ENCODE results near the gene SCAMP2. TPM values are rescaled to one million over a fixed set of nuclear protein-coding genes. Genes with fewer than 3 reads are reported as not detected.

Gene SCAMP2
- total and polyA plus RNA-seq, 2 experiments from 2014 or later = 34.7 to 51.3 TPM

DNA sequence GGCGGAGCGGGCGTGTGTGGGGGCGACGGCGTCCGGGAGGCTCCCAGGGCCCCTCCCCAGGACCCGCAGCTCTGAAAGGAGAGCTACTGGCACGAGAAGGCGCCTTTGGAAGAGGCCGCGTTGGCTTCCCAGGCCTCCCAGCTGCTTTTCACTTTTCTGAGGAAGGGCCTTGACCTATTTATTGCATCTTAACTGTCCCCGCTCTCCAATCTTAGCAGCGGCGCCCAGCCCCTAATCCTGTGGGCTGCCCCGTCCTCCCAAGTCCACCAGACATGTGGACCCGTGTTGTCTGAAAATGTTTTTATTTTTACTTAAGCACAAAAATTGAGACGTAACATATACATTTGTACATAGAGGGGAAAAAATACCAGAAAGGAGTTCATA lies 29.7 kb downstream of the SCAMP2 start:
- TF ChIP-seq, protein P1, sequence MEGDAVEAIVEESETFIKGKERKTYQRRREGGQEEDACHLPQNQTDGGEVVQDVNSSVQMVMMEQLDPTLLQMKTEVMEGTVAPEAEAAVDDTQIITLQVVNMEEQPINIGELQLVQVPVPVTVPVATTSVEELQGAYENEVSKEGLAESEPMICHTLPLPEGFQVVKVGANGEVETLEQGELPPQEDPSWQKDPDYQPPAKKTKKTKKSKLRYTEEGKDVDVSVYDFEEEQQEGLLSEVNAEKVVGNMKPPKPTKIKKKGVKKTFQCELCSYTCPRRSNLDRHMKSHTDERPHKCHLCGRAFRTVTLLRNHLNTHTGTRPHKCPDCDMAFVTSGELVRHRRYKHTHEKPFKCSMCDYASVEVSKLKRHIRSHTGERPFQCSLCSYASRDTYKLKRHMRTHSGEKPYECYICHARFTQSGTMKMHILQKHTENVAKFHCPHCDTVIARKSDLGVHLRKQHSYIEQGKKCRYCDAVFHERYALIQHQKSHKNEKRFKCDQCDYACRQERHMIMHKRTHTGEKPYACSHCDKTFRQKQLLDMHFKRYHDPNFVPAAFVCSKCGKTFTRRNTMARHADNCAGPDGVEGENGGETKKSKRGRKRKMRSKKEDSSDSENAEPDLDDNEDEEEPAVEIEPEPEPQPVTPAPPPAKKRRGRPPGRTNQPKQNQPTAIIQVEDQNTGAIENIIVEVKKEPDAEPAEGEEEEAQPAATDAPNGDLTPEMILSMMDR (conservative IDR thresholded peaks at IDR 0.05; ENCODE audit: low read depth in 2 of 2) = 0 out of 4 replicates have a peak, but pooled peaks of 1 of the 2 experiments have one; percentile 2
- TF ChIP-seq, protein P2, sequence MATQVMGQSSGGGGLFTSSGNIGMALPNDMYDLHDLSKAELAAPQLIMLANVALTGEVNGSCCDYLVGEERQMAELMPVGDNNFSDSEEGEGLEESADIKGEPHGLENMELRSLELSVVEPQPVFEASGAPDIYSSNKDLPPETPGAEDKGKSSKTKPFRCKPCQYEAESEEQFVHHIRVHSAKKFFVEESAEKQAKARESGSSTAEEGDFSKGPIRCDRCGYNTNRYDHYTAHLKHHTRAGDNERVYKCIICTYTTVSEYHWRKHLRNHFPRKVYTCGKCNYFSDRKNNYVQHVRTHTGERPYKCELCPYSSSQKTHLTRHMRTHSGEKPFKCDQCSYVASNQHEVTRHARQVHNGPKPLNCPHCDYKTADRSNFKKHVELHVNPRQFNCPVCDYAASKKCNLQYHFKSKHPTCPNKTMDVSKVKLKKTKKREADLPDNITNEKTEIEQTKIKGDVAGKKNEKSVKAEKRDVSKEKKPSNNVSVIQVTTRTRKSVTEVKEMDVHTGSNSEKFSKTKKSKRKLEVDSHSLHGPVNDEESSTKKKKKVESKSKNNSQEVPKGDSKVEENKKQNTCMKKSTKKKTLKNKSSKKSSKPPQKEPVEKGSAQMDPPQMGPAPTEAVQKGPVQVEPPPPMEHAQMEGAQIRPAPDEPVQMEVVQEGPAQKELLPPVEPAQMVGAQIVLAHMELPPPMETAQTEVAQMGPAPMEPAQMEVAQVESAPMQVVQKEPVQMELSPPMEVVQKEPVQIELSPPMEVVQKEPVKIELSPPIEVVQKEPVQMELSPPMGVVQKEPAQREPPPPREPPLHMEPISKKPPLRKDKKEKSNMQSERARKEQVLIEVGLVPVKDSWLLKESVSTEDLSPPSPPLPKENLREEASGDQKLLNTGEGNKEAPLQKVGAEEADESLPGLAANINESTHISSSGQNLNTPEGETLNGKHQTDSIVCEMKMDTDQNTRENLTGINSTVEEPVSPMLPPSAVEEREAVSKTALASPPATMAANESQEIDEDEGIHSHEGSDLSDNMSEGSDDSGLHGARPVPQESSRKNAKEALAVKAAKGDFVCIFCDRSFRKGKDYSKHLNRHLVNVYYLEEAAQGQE (IDR thresholded peaks at IDR 0.05; ENCODE audit: unreplicated experiment) = no peak
- peak overlapping the region; percentile 97 for H3K4me3 ChIP-seq
- peaks cover 22% of the 10 kb centered on the region for H3K4me1 Mint-ChIP-seq
- peaks cover 25% of the 10 kb centered on the region for H3K36me3 Mint-ChIP-seq (ENCODE audit: low read depth)
- H3K9me2 ChIP-seq (ENCODE audit: insufficient read depth) = no peaks in the 10 kb centered on the region
- ATAC-seq = no peak
- no peak for DNase-seq (ENCODE audit: low spot score)
- no peaks in the 10 kb centered on the region for H3K27me3 ChIP-seq (ENCODE audit: insufficient read depth)
- H3K9me3 Mint-ChIP-seq = no peaks in the 10 kb centered on the region
- peak overlapping the region; percentile 94 for H2AFZ ChIP-seq
- H3K4me1 ChIP-seq (ENCODE audit: insufficient read depth) = peaks cover 9% of the 10 kb centered on the region
- peak overlapping the region; percentile 91; the same call in 1 of the 2 replicates for H3K27ac ChIP-seq (ENCODE audit: low read depth)
- H3K36me3 ChIP-seq (ENCODE audit: insufficient read depth) = no peaks in the 10 kb centered on the region; the same call in 1 of the 2 replicates
- H3K79me2 ChIP-seq (replicated peaks; ENCODE audit: insufficient read depth) = no peaks in the 10 kb centered on the region
- peak overlapping the region; percentile 87 for H3K4me2 ChIP-seq
- H3K27me3 Mint-ChIP-seq (ENCODE audit: insufficient read depth, low read depth, poor library complexity) = peaks cover 16% of the 10 kb centered on the region
- H3F3A ChIP-seq (replicated peaks; ENCODE audit: low read depth) = 0 out of 2 replicates have a peak, but pooled peaks cover 5% of the 10 kb centered on the region
- H3K27ac Mint-ChIP-seq = peak overlapping the region; percentile 90
- no peaks in the 10 kb centered on the region; the same call in 1 of the 2 replicates for H4K20me1 ChIP-seq (replicated peaks; ENCODE audit: insufficient read depth)
- peak overlapping the region; percentile 81 for H3K4me3 Mint-ChIP-seq

DNA sequence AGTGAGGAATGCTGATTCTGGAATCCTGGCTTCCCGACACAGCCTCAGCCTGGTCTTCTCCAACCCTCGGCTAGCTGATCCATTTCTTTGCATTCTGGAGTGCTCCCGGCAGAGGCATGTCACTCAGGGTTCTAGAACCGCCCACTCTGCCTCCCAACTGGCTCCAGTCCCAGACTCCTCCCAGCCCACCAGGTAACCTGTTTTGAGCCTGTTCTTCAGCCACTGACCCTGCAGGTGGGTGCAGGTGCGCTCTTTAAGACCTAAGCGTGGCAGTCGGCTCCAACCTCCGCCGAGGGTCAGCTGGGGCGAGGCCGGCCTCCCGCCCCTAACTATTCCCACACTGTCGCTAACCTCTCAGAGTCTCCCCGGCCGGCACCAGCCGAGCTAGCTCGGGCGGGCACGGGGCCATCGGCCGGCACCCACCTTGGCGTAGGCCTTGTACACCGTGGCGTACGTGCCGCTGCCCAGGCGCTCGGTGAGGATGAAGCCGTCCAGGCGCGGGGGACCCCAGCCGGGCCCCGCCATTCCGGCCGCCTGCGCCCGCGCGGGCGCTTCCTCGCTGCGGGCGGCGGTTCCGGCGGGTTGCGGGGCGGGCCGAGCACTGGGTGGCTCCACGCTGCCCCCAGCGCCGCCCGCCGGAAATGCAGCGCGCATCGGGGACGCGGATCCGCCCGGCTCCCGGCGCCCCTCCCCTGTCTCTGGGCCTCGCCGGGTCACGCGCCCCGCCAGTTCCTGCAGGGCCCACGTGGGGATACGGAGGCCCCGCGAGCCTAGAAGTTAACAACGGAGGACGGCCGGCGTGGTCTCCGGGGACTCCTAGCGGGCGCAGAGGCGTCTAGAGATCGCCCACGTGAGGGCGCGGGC lies 30.4 kb downstream of the SCAMP2 start, which contains the start of gene ULK3:
ULK3 (minus strand) TSS at position 576 of the 864 bp plus-strand sequence; CDS start at position 525, 51 bp downstream.
- ATAC-seq = peak; percentile 83
- H3K27ac ChIP-seq (ENCODE audit: low read depth) = peak within 1 kb of the TSS; percentile 95
- peak within 1 kb of the TSS; percentile 91 for H3K4me3 Mint-ChIP-seq
- peaks cover 20% of the 10 kb centered on the region for H3K36me3 Mint-ChIP-seq (ENCODE audit: low read depth)
- peak within 1 kb of the TSS; percentile 97 for H3K27ac Mint-ChIP-seq
- peaks cover 16% of the 10 kb centered on the region for H3K27me3 Mint-ChIP-seq (ENCODE audit: insufficient read depth, low read depth, poor library complexity)
- H2AFZ ChIP-seq = peak within 1 kb of the TSS; percentile 96
- no peaks in the 10 kb centered on the region for H3K9me3 Mint-ChIP-seq
- no peaks in the 10 kb centered on the region for H3K9me2 ChIP-seq (ENCODE audit: insufficient read depth)
- H3K79me2 ChIP-seq (replicated peaks; ENCODE audit: insufficient read depth) = no peaks in the 10 kb centered on the region
- H3F3A ChIP-seq (replicated peaks; ENCODE audit: low read depth) = 0 out of 2 replicates have a peak, but pooled peaks cover 5% of the 10 kb centered on the region
- no peaks in the 10 kb centered on the region; the same call in 1 of the 2 replicates for H4K20me1 ChIP-seq (replicated peaks; ENCODE audit: insufficient read depth)
- no peaks in the 10 kb centered on the region; the same call in 1 of the 2 replicates for H3K36me3 ChIP-seq (ENCODE audit: insufficient read depth)
- peaks cover 22% of the 10 kb centered on the region for H3K4me1 Mint-ChIP-seq
- no peaks in the 10 kb centered on the region for H3K27me3 ChIP-seq (ENCODE audit: insufficient read depth)
- DNase-seq (ENCODE audit: low spot score) = peak; percentile 98
- H3K4me2 ChIP-seq = peak within 1 kb of the TSS; percentile 88
- H3K4me3 ChIP-seq = peak within 1 kb of the TSS; percentile 97
- H3K4me1 ChIP-seq (ENCODE audit: insufficient read depth) = peaks cover 9% of the 10 kb centered on the region
- no peak for TF ChIP-seq JUNB (IDR thresholded peaks at IDR 0.05; ENCODE audit: unreplicated experiment)
- no peak for TF ChIP-seq EZH2 (IDR thresholded peaks at IDR 0.05; ENCODE audit: low read depth, unreplicated experiment)
- TF ChIP-seq CREB1 (CRISPR knock-in tag; IDR thresholded peaks at IDR 0.05; ENCODE audit: low read depth) = 0 out of 2 replicates have a peak, but pooled peaks have one; percentile 34
- TF ChIP-seq ZNF331 (CRISPR knock-in tag; IDR thresholded peaks at IDR 0.05; ENCODE audit: low read depth) = no peak
- TF ChIP-seq, protein P3, sequence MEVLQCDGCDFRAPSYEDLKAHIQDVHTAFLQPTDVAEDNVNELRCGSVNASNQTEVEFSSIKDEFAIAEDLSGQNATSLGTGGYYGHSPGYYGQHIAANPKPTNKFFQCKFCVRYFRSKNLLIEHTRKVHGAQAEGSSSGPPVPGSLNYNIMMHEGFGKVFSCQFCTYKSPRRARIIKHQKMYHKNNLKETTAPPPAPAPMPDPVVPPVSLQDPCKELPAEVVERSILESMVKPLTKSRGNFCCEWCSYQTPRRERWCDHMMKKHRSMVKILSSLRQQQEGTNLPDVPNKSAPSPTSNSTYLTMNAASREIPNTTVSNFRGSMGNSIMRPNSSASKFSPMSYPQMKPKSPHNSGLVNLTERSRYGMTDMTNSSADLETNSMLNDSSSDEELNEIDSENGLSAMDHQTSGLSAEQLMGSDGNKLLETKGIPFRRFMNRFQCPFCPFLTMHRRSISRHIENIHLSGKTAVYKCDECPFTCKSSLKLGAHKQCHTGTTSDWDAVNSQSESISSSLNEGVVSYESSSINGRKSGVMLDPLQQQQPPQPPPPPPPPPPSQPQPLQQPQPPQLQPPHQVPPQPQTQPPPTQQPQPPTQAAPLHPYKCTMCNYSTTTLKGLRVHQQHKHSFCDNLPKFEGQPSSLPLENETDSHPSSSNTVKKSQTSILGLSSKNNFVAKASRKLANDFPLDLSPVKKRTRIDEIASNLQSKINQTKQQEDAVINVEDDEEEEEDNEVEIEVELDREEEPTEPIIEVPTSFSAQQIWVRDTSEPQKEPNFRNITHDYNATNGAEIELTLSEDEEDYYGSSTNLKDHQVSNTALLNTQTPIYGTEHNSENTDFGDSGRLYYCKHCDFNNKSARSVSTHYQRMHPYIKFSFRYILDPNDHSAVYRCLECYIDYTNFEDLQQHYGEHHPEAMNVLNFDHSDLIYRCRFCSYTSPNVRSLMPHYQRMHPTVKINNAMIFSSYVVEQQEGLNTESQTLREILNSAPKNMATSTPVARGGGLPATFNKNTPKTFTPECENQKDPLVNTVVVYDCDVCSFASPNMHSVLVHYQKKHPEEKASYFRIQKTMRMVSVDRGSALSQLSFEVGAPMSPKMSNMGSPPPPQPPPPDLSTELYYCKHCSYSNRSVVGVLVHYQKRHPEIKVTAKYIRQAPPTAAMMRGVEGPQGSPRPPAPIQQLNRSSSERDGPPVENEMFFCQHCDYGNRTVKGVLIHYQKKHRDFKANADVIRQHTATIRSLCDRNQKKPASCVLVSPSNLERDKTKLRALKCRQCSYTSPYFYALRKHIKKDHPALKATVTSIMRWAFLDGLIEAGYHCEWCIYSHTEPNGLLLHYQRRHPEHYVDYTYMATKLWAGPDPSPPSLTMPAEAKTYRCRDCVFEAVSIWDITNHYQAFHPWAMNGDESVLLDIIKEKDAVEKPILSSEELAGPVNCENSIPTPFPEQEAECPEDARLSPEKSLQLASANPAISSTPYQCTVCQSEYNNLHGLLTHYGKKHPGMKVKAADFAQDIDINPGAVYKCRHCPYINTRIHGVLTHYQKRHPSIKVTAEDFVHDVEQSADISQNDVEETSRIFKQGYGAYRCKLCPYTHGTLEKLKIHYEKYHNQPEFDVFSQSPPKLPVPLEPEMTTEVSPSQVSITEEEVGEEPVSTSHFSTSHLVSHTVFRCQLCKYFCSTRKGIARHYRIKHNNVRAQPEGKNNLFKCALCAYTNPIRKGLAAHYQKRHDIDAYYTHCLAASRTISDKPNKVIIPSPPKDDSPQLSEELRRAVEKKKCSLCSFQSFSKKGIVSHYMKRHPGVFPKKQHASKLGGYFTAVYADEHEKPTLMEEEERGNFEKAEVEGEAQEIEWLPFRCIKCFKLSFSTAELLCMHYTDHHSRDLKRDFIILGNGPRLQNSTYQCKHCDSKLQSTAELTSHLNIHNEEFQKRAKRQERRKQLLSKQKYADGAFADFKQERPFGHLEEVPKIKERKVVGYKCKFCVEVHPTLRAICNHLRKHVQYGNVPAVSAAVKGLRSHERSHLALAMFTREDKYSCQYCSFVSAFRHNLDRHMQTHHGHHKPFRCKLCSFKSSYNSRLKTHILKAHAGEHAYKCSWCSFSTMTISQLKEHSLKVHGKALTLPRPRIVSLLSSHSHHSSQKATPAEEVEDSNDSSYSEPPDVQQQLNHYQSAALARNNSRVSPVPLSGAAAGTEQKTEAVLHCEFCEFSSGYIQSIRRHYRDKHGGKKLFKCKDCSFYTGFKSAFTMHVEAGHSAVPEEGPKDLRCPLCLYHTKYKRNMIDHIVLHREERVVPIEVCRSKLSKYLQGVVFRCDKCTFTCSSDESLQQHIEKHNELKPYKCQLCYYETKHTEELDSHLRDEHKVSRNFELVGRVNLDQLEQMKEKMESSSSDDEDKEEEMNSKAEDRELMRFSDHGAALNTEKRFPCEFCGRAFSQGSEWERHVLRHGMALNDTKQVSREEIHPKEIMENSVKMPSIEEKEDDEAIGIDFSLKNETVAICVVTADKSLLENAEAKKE (CRISPR knock-in tag; IDR thresholded peaks at IDR 0.05) = no peak
- TF ChIP-seq POLR2AphosphoS5 (IDR thresholded peaks at IDR 0.05; ENCODE audit: low read depth) = peak; percentile 92

All from GM23338 (cell line).